HG03066 (cell line): ENCODE data around the gene LSR.

Experiments used
- ATAC-seq: cut with Tn5 transposase; IDR thresholded peaks from one replicate; pipeline ENCODE4 v1.9.1; 2021; ENCODE audit warnings: low read depth; ENCODE audit not compliant: unreplicated experiment

Gene LSR

DNA sequence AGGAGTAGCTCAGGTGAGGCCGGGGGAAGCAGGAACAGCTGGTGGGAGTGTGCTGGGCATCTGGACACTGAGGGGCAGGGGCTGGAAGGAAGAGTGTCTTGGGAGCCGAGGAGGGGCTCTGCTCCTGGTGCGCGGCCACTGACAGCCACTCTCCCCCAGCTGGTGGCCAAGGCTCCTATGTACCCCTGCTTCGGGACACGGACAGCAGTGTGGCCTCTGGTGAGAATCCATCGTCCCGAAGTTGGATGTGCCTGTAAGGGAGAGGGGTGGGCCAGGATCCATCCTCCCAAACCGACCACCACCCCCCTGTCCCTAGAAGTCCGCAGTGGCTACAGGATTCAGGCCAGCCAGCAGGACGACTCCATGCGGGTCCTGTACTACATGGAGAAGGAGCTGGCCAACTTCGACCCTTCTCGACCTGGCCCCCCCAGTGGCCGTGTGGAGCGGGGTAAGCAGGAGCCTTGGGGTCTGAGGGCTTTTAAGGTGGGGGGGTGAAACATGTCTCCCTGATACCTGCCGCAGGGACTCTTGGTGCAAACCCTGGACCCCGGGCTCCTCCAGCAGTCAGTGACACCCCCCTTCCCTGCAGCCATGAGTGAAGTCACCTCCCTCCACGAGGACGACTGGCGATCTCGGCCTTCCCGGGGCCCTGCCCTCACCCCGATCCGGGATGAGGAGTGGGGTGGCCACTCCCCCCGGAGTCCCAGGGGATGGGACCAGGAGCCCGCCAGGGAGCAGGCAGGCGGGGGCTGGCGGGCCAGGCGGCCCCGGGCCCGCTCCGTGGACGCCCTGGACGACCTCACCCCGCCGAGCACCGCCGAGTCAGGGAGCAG, 17.9 kb downstream of the LSR start:
- no peak for ATAC-seq

DNA sequence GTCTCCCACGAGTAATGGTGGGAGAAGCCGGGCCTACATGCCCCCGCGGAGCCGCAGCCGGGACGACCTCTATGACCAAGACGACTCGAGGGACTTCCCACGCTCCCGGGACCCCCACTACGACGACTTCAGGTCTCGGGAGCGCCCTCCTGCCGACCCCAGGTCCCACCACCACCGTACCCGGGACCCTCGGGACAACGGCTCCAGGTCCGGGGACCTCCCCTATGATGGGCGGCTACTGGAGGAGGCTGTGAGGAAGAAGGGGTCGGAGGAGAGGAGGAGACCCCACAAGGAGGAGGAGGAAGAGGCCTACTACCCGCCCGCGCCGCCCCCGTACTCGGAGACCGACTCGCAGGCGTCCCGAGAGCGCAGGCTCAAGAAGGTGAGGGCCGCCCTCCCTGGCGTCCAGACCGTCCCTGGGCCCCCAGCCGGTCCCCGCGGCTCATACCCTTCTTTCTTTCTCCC, 18.6 kb downstream of the LSR start:
- no peak for ATAC-seq

DNA sequence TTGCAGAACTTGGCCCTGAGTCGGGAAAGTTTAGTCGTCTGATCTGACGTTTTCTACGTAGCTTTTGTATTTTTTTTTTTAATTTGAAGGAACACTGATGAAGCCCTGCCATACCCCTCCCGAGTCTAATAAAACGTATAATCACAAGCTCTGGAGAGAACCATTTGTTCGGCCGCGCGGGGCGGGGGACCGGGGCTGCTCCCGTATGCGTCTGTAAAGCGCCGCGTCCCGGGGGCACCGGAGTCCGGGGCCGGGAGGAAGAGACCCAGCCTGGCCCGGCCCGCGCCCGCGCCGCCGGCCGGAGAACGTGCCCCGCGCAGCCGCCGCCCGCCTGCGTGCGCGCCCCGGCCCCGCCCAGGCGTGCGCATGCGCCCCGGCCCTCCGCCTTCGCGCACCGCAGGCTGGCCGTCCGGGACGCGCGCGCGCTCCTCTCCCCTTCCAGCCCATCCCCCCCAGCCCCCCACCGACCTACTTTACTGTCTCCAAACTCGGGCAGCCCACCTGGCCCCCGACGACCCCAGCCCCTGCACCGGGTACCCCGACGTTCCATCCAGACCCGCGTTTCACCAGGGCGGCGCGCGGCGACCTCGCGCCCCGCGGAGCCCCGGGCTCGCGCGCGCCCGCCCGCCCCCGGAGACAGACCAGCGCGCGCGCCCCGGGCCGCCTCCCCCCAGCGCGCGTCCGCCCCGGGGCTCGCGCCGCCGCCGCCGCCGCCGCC, 19.2 kb downstream of the LSR start:
- no peak for ATAC-seq

DNA sequence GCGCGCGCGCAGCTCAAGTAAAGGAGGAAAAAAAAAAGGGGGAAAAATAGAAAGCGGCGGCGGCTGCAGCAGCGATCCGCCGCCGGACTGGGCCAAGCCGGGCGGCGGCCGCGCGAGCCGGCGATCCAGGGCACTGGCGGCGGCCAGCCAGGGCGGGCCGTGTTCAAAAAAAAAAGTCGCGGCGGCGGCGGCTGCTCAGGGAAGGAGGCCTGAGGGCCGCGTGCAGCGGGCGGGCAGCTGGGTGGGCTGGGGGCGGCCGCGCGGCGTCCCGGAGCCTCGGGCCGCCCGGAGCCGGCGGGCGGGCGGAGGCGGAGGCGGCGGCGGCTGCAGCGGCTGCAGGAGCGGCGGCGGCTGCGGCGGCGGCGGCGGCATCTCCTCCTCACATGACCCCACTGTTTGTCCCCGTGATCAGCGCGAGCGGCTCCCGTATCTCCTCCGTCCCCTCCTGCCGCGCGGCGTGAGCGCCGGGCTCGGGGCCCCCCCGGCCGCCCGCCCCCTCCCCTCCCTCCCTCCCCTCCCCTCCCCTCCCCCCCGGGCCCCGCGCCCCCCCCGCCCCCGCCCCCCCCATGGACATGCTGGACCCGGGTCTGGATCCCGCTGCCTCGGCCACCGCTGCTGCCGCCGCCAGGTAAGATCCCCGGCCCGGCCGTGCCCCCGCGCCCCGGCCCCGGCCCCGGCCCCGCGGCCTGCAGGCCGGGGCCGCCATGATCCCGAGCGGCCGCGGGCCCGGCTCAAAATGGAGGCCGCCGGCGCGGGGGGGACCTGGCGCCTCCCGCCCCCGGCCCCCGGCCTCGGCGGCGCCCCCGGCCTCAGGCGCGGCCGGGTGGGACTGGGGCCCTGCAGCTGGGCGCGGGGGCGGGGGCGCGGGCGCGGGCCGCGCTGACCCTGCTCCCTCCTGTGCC, 20.0 kb downstream of the LSR start, which contains the start of gene USF2:
TSS of gene USF2 (plus strand) at position 427 of the 902 bp plus-strand sequence. CDS start at position 567, 140 bp downstream.
- ATAC-seq: no peak

DNA sequence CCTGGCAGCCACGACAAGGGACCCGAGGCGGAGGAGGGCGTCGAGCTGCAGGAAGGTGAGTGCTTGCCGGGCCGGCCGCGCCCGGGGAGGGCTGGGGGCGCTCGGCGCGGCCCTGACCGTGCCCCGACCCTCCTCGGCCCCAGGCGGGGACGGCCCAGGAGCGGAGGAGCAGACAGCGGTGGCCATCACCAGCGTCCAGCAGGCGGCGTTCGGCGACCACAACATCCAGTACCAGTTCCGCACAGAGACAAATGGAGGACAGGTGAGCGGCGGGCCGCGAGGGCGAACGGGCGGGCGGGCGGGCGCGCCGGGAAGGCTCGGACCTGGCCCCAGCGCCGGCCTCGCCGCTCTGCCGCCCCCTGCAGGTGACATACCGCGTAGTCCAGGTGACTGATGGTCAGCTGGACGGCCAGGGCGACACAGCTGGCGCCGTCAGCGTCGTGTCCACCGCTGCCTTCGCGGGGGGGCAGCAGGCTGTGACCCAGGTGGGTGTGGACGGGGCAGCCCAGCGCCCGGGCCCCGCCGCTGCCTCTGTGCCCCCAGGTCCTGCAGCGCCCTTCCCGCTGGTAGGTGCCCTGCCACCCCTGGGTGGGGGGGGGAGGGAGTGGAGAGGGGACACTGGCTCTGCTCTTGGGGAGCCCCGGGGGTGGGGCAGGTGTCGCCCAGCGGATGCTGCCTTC, 20.8 kb downstream of the LSR start:
- peak; percentile 39 for ATAC-seq

DNA sequence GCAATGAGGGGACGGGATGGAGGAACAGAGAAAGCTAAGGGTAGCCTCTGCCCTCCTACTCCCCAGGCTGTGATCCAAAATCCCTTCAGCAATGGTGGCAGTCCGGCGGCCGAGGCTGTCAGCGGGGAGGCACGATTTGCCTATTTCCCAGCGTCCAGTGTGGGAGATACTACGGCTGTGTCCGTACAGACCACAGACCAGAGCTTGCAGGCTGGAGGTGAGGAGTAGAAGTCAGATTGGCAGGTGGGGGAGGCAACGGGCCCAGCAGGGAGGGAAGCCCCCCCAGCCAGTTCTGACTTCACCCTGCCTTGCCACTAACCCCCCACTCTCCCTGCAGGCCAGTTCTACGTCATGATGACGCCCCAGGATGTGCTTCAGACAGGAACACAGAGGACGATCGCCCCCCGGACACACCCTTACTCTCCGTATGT, 21.6 kb downstream of the LSR start:
- no peak for ATAC-seq

DNA sequence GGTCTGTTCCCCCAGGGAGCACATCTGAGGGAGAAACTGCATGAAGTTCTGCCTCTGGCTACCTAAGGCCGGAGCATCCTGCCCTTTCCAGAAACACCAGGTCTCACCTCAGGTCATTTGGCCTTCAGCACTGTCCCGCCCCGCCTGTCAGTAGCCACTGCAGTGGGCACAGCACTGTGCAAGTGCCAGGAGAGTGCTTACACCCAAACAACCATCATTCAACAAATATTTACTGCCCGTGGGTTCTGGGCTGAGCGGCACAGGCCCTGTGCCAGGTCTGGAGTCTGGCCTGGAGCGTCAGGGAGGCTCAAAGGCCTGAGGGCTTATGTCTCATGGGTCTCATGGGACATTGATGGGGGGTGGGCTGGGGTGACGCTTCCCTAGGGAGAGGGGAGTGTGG, 22.7 kb downstream of the LSR start:
- ATAC-seq: no peak

DNA sequence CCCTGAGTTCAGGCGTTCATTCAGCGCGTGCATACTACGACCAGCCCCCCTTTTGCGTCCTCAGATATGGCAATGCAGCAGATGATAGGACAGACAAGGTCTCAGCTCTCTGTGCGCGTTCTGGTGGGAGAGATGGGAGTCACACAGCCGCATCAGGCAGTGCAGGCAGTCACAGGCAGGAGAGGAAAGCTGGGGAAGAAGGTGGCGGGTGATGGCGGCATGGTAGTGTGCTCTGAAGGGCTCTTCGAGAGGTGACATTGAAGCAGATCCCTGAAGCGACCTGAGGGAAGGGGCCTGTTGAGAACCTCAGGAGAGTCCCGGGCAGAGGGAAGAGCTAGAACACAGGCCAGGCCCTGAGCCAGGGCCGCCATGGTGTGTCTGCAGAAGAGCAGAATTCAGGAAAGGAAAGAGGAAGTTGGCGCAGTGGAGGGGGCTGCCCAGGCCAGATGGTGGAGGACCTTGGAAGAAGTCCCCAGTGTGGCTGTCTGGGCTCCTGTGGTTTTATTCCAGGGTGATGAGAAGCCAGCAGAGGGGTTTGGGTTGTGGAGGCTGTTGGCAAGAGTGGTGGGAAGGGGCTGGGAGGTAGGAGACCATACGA, 23.4 kb downstream of the LSR start:
- ATAC-seq: no peak

DNA sequence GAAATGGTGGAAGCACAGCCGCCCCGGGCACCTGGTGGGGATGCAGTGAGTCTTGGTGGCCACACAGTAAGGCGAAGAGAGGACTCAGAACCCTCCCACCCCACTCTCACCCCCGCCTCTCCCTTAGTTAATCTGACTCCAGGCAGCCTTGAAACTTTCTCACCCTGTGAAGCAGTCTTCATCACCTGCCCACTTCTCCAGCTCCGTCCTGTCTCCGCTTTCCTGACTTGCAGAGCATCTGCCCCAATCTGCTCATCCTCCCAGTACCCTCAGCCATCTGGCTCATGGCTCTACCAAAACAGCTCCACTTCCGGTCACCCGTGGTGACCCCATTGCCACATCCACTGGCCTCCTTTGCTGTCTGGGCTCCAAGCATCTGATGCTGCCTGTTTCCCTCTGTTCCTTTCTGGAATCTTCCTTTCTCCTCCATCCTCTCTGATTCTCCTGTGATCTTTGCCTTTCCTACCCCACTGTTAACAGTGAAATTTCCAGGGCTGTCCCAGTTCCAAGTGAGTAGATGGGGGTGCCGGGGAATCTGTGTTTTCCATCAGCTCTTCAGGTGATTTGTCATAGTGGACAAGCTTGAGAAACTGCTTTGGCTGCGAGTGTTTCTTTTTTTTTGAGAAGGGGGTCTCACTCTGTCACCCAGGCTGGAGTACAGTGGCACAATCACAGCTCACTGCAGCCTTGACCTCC, 24.3 kb downstream of the LSR start:
- ATAC-seq: no peak

DNA sequence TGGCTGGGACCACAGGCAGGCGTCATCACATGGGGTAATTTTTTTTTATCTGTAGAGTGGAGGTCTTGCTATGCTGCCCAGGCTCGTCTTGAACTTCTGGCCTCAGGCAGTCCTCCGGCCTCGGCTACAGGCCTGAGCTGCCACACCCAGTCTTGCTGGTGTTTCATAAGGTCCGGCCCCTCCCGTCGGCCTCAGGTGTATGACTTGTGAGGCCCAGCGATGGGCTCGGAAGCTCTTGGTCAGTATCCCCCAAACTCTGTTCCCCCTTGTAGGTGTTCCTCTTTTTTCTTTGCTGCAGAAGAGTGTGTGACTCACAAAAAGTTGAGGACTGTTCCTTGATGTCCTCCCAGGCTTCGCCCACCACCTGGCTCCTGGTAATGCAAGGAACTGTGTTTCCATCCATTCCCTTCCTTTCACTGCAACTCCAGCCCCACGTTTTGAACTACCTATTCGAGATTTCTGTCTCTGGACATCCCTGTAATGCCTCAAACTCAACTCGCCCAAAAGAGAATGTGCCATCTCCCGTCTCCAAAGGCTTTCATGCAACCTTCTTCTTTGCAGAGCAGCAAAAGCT, 25.0 kb downstream of the LSR start:
- ATAC-seq: no peak

DNA sequence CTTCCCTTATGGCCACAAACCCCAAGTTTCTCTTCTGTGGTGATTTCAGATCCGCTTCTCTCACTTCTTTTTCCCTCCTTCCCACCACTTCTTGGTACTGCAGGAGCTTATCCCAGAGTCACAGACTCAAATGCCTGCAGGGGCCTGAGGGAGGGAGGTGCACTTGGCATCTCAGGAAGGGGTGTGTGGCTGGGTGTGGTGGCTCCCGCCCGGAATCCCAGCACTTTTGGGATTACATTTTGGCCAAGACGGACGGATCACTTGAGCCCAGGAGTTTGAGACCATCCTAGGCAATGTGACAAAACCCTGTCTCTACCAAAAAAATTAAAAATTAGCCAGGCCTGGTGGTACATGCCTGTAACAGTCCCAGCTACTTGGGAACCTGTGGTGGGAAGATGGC, 25.5 kb downstream of the LSR start:
- ATAC-seq: no peak

DNA sequence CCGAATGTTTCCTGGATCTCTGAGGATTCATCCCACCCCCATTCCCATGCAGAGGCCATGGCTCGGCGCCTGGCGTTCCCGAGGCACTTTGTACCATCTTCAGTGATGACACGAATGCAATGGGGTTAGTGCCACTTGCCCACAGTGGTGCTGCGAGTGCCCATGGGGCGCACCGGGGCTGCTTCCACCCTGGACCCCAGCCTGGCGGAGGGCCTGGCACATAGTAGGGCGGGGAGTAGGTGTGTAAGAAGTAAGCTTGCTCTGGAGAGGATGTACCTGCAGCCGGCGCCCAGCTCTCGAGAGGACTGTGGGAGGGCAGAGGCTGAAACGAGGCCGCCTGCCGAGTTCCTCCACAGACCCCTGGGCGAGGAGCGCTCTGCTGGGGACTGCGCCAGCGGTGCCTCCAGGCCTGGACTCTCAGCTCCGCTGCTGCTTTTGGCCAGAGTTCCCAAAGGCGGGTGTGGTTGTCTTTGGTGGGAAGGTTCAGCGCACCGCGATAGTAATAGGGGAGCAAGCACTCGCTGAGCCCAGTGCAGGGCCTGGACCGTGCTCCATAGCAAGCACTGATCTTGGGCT, 28.0 kb downstream of the LSR start:
- ATAC-seq: no peak

DNA sequence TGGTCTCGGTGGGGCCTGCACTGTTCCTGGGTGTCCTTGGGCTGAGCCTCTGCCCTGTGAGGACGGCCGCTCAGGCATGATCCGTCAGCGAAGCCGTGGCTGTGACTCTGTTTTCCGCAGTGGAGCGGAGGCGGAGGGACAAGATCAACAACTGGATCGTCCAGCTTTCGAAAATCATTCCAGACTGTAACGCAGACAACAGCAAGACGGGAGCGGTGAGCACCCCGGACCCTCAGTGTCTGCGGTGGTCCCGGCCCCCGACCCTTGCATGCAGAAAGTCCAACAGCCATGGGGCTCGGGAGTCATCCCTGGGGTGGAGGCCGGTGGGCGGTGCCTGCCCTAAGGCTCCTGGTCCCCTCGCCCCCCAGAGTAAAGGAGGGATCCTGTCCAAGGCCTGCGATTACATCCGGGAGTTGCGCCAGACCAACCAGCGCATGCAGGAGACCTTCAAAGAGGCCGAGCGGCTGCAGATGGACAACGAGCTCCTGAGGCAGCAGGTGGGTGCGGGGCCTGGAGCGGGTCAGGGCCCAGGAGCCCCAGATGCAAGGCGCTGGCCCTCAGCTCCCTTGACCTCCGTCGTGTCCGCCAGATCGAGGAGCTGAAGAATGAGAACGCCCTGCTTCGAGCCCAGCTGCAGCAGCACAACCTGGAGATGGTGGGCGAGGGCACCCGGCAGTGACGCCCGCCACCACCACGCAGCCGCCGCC, 29.9 kb downstream of the LSR start:
- no peak for ATAC-seq

DNA sequence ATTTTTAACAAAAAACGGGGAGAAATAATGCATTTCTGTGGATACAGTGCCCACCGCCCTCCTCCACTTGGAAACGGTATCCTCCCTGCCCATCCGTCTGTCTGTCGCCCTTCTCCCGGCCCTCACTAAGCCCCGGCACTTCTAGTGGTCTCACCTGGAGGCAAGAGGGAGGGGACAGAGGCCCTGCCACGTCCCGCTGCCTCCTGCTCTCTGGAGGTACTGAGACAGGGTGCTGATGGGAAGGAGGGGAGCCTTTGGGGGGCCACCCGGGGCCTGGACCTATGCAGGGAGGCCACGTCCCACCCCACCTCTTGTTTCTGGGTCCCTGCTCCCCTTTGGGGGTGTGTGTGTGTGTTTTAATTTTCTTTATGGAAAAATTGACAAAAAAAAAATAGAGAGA, 30.6 kb downstream of the LSR start:
- ATAC-seq: no peak

DNA sequence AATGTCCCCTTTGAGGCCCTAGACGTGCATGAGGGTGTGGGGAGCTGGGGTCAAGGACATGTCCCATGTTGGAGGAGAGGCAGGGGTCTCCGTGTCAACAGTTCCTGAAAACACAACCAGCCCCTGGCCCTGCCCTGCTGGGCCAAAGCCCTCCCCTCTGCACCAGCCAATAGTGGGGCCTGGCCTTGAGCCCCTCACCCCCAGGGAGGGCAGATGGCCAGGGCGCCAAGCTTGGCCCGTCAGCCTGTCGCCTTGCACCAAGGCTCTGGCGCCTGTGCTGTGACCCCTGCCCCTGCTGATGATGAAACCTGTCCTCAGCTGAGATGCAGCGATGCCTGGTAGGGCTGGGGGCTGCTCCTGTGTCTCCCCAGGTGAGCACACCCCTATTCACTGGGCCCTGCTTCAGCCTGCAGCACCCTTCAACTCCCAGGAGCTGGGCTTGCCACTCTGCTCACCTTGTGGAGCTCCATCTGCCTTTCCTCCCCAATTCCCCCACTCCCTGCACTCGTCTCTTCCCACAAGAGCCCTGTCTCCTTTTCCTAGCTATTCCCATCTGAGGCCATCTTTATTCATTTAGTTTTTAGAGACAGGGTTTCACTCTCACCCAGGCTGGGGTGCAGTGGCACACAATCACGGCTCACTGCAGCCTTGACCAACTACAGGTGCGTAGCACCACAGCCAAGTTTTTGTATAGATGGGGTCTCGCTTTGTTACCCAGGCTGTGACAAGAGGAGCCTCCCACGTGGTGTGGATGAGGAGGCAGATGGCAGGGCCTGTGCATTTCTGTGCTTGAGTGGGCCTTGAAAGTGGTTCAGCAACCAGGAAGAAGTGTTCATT, 31.4 kb downstream of the LSR start:
- ATAC-seq: no peak

DNA sequence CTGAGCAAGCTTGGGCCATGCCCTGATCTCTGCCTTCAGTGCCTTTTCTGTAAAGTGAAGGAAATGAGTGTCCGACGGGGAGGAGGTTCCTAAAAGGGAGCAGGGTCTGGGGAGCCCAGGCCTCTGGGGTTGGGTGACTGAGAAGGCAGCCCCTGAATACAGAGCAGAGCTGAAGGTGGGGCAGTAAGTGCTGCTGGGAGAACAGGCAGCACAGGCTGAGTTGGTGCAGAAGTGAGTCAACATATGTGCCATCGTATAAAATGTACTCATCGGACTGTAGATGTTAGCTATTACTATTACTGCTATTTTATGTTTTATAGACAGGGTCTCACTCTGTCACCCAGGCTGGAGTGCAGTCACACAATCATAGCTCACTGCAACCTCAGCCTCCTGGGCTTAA, 32.5 kb downstream of the LSR start:
- no peak for ATAC-seq
